ENCODE results near the gene PPM1J. TPM values are rescaled to one million over a fixed set of nuclear protein-coding genes. Genes with fewer than 3 reads are reported as not detected.

The PPM1J gene
- total RNA-seq, 1 donor from 2014 or later, result 1.8 TPM

- Histone ChIP-seq H3K9me3 (ENCODE audit: low read depth) (no peaks in the 10 kb centered on the region), H3K9ac (no peak overlapping the region), H3K4me3 (no peak overlapping the region), H3K27ac (no peak overlapping the region), H3K4me1 (peaks cover 21% of the 10 kb centered on the region), H3K79me2 (ENCODE audit: low read depth) (no peaks in the 10 kb centered on the region), H3K4me2 (no peak overlapping the region), H2AFZ (replicated peaks) (no peak overlapping the region), H3K27me3 (peaks cover 9% of the 10 kb centered on the region), H3K36me3 (no peaks in the 10 kb centered on the region), H4K20me1 (ENCODE audit: low read depth) (peaks cover 30% of the 10 kb centered on the region), H3F3A (ENCODE audit: low read depth) (peaks cover 11% of the 10 kb centered on the region)
- H3K9me3 Mint-ChIP-seq, result no peaks in the 10 kb centered on the region
- H3K4me1 Mint-ChIP-seq, result peaks cover 68% of the 10 kb centered on the region
- DNase-seq (ENCODE audit: low spot score), result no peak
- peak overlapping the region; percentile 9 for H3K27ac Mint-ChIP-seq
- no peak for TF ChIP-seq EZH2phosphoT487 (IDR thresholded peaks at IDR 0.05)
- no peak for TF ChIP-seq EZH2 (IDR thresholded peaks at IDR 0.05)
- no peak for TF ChIP-seq CTCF (IDR thresholded peaks at IDR 0.05)
- peaks cover 21% of the 10 kb centered on the region for H3K36me3 Mint-ChIP-seq
- peak overlapping the region; percentile 38 for H3K4me3 Mint-ChIP-seq
- H3K27me3 Mint-ChIP-seq (ENCODE audit: insufficient read depth, low read depth), result peaks cover 25% of the 10 kb centered on the region
Observed at GRCh38 chr1:112702420-112703261, 12.5 kb downstream of the PPM1J start.

- Histone ChIP-seq H3K79me2 (ENCODE audit: low read depth) (no peaks in the 10 kb centered on the region), H3K4me1 (peaks cover 21% of the 10 kb centered on the region), H3K36me3 (no peaks in the 10 kb centered on the region), H3K4me2 (no peak overlapping the region), H3K4me3 (no peak overlapping the region), H4K20me1 (ENCODE audit: low read depth) (peaks cover 30% of the 10 kb centered on the region), H3F3A (ENCODE audit: low read depth) (peaks cover 11% of the 10 kb centered on the region), H3K9me3 (ENCODE audit: low read depth) (no peaks in the 10 kb centered on the region), H3K27me3 (peaks cover 6% of the 10 kb centered on the region), H2AFZ (replicated peaks) (no peak overlapping the region), H3K27ac (no peak overlapping the region), H3K9ac (no peak overlapping the region)
- Mint-ChIP-seq H3K27me3 (ENCODE audit: insufficient read depth, low read depth) (peaks cover 25% of the 10 kb centered on the region), H3K4me3 (peak overlapping the region; percentile 23), H3K9me3 (no peaks in the 10 kb centered on the region), H3K4me1 (peaks cover 66% of the 10 kb centered on the region), H3K27ac (peak overlapping the region; percentile 12), H3K36me3 (peaks cover 23% of the 10 kb centered on the region)
- DNase-seq (ENCODE audit: low spot score), result no peak
- no peak for TF ChIP-seq EZH2 (IDR thresholded peaks at IDR 0.05)
- no peak for TF ChIP-seq EZH2phosphoT487 (IDR thresholded peaks at IDR 0.05)
- TF ChIP-seq CTCF (IDR thresholded peaks at IDR 0.05), result no peak
Observed at GRCh38 chr1:112702067-112702395, 13.1 kb downstream of the PPM1J start.

- H3K4me3 ChIP-seq, result no peak overlapping the region
- Mint-ChIP-seq H3K27ac (peak overlapping the region; percentile 12), H3K4me1 (peaks cover 66% of the 10 kb centered on the region), H3K4me3 (peak overlapping the region; percentile 23), H3K36me3 (peaks cover 26% of the 10 kb centered on the region), H3K9me3 (no peaks in the 10 kb centered on the region), H3K27me3 (ENCODE audit: insufficient read depth, low read depth) (peaks cover 25% of the 10 kb centered on the region)
- H3K9ac ChIP-seq, result no peak overlapping the region
- peaks cover 21% of the 10 kb centered on the region for H3K4me1 ChIP-seq
- peaks cover 30% of the 10 kb centered on the region for H4K20me1 ChIP-seq (ENCODE audit: low read depth)
- H3K27me3 ChIP-seq, result peaks cover 6% of the 10 kb centered on the region
- H3K9me3 ChIP-seq (ENCODE audit: low read depth), result no peaks in the 10 kb centered on the region
- H3K4me2 ChIP-seq, result no peak overlapping the region
- H3K36me3 ChIP-seq, result no peaks in the 10 kb centered on the region
- no peaks in the 10 kb centered on the region for H3K79me2 ChIP-seq (ENCODE audit: low read depth)
- H3F3A ChIP-seq (ENCODE audit: low read depth), result peaks cover 11% of the 10 kb centered on the region
- DNase-seq (ENCODE audit: low spot score), result no peak
- no peak for TF ChIP-seq EZH2phosphoT487 (IDR thresholded peaks at IDR 0.05)
- no peak for TF ChIP-seq EZH2 (IDR thresholded peaks at IDR 0.05)
- no peak for TF ChIP-seq CTCF (IDR thresholded peaks at IDR 0.05)
- no peak overlapping the region for H2AFZ ChIP-seq (replicated peaks)
- H3K27ac ChIP-seq, result no peak overlapping the region
Observed at GRCh38 chr1:112701227-112702066, 13.7 kb downstream of the PPM1J start.
